ENCODE data around the gene ZIC1.

ZIC1 gene

DNA sequence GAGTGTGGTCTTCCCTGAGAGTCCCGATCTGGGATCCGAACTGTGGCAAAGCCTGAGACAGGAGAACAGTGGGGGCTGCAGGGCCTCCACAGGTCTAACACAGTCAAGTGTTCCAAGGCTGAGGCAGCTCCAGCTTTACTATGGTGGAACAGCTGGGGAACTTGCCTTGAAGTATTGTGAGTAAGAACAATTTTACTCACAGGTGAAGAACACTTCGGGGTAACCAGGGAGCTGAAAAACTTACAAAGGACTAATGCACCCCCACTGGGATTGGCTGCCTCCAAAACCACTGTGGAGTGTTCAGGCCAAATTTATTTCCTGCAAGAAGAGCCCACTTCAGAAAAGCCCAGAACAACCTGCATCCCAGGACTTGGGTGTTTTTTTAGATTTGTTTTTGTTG is 28.2 kb upstream of the ZIC1 start:
- DNase-seq = no peak

DNA sequence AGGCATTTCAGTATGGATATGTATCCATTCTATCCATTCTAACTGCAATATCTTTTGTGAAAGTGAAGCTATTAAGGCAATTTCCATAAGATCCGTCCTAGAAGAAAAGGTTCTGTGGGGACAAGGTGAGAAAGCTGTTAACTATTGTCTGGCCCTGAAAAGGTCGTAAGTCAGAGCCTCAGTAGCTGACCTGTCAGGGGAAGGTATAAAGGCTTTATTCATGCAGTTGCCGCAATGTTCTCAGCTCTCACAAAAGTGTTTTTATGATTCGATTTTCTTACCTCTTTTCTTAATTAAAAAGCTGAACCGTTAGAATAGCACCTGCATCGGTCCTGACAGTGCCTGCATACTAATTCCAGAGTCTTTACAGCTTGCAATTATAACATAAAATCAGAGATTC is 27.6 kb upstream of the ZIC1 start:
- DNase-seq = no peak

DNA sequence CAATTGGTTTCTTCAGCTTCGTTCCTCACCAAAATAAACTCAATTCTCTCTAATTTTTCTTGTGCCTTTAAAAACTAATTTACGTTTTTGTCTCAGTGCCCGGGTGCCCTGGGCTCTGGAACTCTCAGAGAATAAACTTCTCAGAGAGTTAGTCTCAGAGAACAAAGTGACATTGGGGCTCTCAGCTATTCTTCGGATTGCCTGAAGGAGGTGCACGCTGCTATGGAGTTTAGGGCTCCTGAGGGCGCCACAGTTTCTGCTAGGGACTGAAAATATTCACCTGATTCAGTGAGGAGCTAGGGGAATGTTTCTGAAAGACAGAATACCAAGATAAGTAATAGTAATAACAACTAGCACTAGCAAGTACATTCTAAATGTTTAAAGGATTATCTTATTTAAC is 25.5 kb upstream of the ZIC1 start:
- no peak for DNase-seq

DNA sequence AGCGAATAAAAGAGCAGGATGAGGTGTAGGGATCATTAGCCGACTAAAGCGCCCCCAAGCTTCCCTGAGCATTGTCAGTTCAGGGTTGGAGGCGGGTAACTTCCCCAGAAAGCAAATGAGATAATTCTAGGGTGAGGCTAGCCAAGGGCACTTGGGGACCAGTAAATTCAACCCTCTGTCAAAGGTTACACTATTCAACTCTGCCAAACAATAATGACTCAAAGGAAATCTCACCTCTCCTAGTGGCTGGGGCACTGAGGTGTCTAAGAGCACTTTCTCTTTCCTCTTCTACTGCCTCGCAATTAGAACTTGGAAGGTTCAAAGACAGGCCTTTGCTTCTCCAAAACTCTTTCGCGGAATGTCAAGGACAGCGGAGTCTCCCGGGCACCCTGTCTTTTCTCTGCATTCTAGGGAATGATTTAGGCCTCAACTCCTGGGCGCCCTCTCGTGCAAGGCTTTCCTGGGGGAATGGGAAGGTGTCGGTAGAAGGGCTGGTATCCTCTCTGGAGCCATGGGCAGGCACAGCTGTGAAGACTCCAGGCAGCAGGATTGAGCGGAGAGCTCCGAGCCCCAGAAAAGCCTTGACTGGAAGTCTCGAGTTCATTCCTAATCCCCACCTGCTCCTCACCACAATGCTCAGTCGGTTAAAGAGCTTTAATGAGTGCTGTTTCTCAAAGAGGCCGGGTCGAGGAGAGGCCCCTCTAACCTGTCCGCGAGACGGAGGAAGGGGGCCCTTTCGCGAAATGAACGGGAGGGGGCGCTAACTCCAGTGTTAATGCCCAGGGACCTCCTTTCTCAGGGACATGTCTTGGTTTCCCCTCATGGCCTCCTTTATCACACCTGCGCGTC is 24.7 kb upstream of the ZIC1 start:
- DNase-seq = no peak

DNA sequence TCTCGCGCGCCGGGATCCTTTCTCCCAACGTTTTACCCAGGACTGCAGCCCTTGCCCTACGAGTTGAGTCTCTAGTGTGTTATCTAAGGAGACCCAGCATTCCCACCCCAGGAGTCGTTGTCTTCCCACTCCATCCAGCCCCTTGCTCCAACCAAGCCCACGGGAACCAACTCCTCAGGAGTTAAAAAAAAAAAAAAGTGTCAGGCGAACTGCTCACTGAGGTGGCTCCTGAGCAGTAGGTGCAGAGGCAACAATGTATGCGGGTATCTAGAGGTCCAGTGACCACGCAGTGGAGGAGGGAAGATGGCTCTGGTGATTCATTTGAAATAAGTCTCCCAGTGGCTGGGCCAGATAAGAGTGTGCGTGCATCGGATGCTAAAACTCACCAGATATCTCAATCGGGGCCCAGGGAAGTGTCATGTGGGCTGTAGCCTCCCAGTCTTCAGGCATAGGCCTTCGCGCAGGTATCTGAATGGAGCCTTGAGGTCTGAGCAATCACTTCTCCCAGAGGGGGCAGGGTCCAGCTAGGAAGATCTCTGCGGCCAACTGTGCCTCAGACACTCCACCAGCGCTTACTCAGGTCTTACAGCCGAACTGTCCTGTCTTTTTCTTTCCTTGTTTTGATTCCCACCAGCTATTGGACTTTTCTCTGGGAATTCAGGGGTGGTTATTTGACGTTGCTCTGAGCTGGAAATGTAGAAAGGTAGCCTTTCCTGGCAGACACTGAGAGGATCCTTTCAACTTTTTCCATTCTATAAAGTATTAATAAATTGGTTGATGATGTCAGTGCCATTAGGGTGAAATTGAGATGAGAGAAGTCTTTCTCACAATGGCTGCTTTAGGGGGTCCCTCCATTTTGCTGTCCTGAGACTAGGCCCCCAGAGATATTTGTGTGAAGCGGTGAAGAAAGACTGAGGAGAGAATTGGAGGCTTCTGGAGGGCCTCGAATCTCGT is 23.8 kb upstream of the ZIC1 start:
- DNase-seq = no peak

DNA sequence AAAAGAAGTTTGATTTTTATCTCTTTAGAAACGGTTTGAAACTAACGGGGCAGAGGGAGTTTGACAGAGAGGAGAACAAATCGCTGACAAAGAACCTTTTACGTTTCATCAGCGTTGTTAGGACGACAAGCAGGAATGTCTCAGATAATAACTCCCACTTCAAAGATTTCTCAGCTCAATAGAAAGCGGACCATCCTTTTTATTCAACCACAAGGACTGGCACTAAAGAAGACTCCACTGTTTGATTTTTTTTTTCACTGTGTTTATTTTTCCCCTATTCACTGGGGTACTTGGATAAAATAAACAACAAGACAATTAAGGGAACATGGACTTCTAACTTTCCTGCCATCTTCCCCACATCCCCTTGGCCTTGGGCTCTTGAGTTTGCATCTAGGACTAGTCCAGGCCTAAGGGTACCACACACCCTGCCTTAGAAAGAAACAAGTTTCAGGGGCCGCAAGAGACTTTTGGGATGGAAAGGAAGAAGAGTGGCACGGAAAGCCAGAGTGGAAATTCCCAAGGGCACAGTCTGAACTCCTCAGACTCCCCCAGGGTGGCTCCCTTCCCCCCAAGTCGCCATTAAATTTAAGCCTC is 21.8 kb upstream of the ZIC1 start:
- no peak for DNase-seq

DNA sequence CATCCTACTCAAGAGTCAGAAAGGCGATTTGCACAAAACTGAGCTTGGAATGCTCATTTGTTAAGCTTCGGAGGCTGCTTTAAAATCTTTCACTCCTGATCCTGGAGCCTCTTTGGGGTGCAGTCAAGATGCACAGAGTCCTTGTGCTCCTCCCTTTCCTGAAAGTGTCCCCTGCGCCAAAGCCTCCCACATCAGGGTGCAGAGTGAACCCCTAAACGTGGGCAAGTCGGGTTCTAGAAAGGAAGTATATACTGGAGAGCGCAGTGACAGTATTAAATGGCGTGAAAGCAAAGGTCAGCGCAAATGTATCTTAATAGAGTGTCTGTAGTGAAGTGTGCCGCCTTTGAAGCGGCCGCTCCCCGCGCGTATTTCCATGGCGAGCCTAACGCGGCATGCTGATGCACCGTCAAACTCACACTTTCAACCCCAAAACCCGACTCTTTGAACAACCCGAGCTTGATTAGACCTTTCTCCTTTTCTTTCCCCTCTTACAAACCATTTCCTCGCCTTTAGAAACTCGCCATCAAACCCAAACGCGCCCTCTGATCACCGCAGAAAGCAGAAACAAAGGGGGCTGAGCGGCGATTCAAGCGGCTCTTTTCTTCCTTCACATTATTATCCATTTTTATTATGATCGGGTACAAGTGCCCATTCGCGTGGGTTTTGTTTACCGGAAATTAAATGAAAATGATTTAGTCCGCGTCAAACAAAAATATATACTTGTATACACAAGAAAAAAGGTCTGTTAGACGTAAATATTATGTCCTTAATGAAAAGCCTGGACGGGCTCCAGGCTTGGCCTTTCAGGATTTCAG is 21.1 kb upstream of the ZIC1 start:
- DNase-seq = no peak

DNA sequence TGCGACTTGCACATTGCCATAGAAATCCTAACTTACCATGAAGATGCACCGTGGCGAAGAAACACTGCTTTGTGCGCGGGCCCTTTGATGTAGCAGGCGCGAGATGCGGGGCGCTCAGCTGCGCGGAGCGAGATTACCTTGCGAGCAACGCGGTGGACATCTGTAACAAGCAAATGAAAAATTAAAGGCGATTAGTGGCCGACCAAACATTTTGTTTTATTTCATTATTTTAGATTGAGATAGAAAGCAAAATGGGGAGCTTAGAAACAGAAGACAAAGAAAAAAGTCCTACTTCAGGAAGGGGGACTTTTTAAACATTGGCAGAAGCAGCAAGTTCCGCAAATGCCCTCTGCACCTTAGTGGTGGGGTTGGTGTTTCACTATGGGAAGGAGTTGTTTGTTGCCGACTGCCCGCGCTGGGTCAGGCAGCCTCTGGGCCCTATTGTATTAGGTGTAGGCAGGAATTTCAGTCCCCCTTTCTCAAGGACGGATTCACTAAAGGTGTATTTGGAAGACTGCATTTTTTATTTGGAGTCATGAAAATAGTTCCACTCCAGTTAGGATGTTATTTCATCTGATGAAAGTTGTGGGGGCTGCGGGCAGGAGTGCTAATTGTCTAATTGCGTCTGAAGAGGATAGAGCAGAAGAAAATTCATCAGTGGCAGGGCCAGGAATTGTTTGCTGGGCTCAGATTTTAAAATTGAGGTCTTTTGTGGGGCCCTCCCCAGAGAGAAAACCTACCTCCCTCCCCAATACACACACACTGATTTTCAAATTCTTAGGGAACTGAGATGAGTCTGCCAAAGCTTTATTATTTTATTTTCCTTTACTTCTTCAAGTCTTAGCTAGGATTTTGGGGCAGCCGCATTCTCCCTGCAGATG is 20.2 kb upstream of the ZIC1 start:
- no peak for DNase-seq

DNA sequence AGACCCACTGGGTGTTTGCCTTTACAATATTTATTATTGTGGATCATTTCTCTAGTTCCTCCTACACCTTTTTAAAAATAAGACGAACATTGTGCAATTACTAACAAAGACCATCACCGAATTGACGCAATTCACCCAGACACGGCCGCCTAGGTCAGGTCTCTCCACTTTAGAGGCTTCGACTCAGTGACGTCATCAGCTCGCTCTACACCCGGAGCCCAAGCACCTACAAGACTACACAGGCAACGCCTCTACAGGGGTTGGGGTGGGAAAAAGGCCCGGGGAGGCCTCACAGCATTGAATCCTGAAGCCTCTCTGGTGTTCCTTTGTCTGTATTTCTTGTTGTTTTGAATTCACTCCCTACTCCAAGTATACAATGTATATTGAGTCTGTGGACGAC is 19.4 kb upstream of the ZIC1 start:
- DNase-seq = no peak

DNA sequence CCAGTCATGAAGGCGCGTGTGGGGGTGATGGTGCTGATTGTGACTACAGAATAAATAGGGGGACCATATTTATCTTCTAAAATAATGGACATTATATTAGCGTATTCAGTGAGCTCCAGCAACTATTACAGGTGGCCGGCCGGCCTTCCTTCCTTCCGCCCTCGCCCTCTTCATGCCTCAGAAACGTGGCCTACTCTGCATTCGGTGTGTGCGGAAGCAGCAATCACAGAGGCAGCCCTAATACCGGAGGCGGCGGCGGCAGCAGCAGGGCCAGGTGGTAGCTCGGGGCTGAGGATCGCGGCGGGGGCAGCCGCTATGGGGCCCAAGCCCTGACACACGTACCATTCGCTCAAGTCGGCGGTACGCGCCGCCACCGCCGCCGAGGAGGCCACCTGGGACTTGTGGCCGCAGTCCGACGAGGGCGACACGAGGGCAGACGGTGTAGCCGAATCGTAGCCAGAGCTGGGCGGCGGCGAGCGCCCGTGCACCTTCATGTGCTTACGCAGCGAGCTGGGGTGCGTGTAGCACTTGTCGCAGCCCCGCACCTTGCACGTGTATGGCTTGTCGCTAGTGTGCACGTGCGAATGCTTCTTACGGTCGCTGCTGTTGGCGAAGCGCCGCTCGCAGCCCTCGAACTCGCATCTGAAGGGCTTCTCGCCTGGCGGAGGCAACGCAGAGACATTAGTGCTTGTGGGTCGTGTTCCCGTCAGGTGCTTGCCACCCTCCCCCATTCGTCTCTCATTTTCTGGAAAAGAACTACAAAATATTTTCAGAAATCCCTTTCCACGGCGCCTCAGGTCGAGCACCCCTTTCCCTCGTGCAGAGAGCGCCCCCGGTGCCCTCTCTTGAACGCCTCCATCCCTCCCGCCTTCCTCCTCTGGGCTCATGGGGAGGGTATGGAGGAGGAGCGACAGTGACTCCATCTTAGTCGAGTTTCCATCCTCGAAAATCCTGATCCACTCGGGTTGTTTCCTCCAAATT is 18.3 kb upstream of the ZIC1 start:
- no peak for DNase-seq

DNA sequence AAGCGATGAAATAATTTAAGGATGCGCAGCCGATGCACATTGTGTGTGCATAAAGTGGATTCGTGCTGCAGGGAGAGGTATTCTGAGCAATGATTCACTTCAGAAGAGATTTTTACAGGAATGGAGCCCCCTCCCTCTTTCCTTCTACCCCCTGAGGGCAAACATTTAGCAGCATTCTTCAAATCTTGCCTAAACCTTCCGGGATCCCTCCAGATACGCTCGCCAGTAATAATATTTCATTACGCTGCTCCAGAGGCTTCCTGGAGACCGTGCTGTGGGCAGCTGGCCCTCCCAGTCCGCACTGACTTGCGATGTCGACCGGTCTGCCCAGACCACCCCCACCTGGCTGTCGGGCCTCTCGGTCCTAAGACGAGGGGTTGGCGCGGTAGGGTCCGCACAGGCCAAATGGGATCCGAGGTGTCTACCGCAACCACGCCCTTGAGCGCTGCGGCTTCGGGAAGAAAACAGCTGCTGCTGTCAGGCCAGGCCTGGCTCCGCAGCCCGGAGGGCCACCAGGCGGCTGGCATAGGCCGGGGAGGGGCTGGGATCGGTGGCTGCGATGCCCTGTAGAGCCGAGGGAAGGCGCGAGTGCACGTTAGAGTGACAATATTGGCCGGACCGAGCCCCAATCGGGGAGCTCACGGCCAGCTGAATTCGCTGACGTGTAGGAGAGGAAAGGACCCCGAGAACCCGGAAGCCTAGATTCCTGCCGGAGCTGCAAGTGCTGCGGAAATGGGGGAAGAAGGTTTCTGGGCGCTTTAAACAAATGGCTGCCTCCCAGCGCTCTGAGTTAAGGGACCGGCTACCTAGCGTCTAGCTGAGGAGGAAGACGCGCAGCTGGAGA is 17.2 kb upstream of the ZIC1 start:
- DNase-seq = no peak

DNA sequence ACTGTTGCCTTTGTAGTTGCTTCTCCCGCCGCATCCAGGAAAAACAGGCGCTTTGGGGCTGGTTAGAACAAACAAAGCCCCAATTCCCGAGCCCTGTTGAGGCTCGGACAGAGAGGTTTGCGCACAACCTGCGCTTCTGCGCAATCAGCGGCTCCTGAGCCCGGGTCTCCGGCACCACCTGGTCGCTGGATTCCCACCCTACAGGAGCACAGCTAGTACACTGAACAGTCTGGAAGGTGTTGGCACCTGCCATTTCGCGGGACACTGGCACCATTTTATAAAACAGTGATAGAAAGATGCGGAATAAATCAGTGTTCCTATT is 16.6 kb upstream of the ZIC1 start:
- no peak for DNase-seq

DNA sequence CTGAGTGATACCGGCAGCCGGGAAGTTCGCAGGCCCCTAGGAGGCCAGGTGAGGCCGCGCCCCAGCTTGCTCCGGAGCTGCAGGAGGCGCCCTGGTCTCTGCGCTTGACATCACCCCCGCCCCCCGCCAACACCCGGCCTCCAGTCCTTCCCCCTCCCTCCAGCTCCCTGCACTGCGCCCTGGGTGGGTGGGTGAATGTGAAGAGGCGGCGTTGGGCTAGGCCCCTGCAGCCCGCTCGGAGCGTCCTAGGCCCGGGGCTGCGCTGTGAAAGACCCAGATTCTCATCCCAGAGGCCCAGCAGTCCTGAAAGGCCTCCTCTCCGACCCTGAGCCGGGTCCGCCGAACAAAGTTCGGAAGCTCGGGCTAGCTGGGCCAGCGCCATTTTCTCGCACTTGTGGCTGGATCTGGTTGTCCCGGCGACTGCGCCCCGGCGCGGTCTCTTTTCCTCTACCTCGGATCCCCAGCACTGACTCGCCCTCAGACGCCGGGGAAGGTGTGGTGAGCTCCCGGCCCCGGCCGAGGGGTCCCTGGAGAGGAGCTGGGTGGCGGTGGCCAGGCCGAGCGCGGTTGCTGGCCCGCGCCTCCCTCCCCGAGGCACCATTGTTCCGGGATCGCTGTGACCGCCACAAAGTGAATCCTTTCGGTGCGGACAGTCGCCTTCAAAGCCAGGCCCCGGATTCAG is 15.8 kb upstream of the ZIC1 start:
- DNase-seq = no peak

DNA sequence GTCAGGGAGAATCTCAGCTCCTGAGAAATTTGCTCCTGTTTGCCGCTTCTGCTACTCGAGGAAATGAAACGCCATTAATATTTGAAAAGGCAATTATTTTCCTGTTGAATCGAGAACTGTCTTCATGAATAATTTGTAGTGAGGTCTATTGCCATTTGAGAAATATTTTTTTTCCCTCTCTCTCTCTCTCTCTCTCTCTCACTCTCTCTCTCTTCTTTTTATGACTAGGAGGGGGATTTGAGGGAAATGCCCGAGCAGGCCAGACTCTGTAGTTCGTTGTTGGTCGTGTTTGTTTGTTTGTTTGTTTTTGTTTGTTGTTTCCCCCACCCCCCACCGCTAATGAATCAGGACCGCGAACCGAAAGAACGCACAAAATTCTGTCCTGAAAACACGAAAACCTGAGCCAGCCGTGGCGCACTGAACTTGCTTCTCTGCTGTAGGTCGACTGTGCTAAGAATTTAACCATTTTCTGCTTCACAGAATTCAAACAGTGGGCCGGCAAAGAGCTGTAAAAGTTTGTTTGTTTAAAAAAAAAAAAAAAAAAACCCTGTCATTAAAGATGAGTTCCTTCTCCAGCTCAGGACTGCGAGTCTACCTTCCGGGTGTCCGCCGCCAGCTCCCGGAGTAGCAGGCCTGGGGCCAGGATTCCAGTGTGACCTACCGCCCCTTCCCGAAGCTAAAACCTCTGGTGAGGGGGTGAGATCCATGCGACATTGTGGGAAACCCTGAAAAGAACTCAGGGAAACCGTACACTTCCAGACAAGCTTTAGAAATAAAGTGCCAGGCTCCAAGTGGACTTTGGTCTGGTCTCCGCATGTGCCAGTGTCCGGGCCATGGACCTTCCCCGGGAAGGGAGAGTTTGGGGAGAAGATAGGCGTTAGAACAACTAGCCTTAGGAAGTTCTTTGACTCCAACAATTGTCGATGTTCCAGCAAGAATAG is 15.0 kb upstream of the ZIC1 start:
- DNase-seq = no peak

DNA sequence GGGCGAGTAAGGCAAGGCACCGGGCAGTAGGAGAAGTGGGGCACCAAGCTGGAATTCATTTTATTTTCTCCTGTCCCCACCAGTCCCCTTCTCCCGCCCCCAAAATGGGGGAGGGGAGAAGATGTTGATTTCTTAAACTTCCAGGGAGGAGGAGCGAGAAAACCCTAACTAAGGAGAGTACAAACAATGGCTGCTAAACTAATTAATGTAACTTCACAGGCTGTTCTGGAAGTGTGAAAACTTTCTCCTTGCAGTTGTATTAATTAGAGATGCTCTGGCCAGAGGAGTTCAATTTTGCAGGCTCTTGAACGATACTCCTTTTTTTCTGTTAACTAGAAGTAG is 14.3 kb upstream of the ZIC1 start:
- no peak for DNase-seq

DNA sequence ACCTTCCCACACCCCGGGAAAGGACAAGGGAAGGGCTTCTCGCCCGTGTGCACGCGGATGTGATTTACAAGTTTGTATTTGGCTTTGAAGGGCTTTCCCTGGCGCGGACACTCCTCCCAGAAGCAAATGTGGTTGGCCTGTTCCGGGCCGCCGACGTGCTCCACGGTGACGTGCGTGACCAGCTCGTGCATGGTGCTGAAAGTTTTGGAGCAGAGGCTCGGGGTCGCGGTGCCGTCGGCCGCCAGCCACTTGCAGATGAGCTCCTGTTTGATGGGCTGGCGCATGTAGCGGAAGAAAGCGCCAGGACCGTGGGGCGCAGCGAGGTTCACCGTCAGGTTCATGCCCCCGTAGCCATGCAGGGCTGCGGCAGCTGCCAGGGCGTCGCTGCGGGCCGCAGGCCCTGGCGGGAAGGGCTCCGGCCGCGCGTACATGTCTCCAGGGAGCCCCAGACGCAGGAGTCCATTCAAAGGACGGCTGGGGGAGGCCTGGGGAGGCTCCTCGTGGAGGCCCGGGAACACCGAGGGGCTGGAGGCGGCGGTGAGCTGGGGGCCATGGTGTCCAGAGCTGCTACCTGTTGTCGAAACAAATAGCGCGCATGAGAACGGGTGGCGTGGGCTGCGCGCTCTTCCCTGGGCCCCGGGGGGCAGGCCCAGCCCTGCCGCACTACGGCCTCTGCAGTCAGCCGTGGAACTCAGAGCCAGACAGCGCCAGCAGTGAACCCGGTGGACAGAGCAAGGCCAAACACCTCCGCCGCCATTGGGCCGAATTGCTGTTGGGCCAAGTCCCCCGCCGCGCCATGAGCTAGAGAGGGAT is 13.1 kb upstream of the ZIC1 start:
- no peak for DNase-seq

DNA sequence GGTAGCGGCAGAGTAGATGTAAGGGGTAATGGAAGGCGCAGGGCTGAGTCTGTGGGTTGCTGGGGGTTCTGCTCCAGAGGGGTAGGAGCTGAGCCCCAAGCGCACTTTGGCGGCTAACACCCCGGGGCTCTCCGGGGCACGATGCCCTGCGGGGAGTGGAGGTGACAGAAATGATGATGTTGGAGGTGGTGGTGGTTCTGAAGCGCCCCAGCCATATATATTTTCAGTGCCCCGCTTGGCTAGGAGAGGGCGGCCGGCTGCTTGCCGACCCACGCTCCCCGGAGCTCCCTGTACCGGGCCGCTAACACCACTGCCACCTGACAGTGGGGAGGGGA is 12.5 kb upstream of the ZIC1 start:
- DNase-seq = no peak
